WTC11 (cell line): ENCODE data around the gene CYP11A1. TPM values are rescaled to one million over a fixed set of nuclear protein-coding genes. Genes with fewer than 3 reads are reported as not detected.

ENCODE experiments used
- ATAC-seq: fragments of 200-7000 bp; cut with Tn5 transposase; 2 replicates; pipeline ENCODE4 v1.10.0; 2021; ENCODE audit warnings: mild to moderate bottlenecking, moderate library complexity
- CTCF ChIA-PET: fragments of 300-600 bp; sonication (Branson Sonifier 250); formaldehyde crosslinking; loops from one replicate; lab custom pipeline; 2021; ENCODE audit warnings: antibody characterized with exemption; lab: Charles Lee
- POLR2A ChIA-PET: fragments of 350-600 bp; sonication (Branson Sonifier 250); formaldehyde crosslinking; loops from one replicate; lab custom pipeline; 2021; ENCODE audit warnings: antibody characterized with exemption; lab: Charles Lee
- DNase-seq: peaks from one replicate; pipeline ENCODE4 v3.0.0; 2021; ENCODE audit warnings: low spot score
- H3K27ac Mint-ChIP-seq: 2 replicates; pipeline ENCODE4 v1.8.0; 2021; ENCODE audit warnings: mixed read lengths
- H3K27me3 Mint-ChIP-seq: 2 replicates; pipeline ENCODE4 v1.8.0; 2021; ENCODE audit warnings: low read depth, mild to moderate bottlenecking, moderate library complexity, mixed read lengths
- H3K36me3 Mint-ChIP-seq: 2 replicates; pipeline ENCODE4 v1.8.0; 2021; ENCODE audit warnings: mixed read lengths
- H3K4me1 Mint-ChIP-seq: 2 replicates; pipeline ENCODE4 v1.8.0; 2022; ENCODE audit warnings: mixed read lengths
- H3K4me3 Mint-ChIP-seq: 2 replicates; pipeline ENCODE4 v1.8.0; 2021; ENCODE audit warnings: mild to moderate bottlenecking, moderate library complexity, mixed read lengths
- H3K9me3 Mint-ChIP-seq: 2 replicates; pipeline ENCODE4 v1.8.0; 2021; ENCODE audit warnings: mixed read lengths
- ATF1 ChIP-seq: sonication (generic); formaldehyde crosslinking; IDR thresholded peaks from 2 replicates; pipeline ENCODE4 v1.8.1; 2023; ENCODE audit warnings: mild to moderate bottlenecking, moderate library complexity, missing genetic modification reagents
- ETV6 ChIP-seq: sonication (generic); formaldehyde crosslinking; IDR thresholded peaks from 2 replicates; pipeline ENCODE4 v1.8.1; 2022; ENCODE audit warnings: mild to moderate bottlenecking, missing genetic modification reagents
- FOXJ3 ChIP-seq: sonication (generic); formaldehyde crosslinking; IDR thresholded peaks from 2 replicates; pipeline ENCODE4 v1.9.0; 2021; ENCODE audit warnings: missing genetic modification reagents, mild to moderate bottlenecking, borderline replicate concordance
- FOXK1 ChIP-seq: sonication (generic); formaldehyde crosslinking; IDR thresholded peaks from 2 replicates; pipeline ENCODE4 v1.8.0; 2022; ENCODE audit warnings: mild to moderate bottlenecking, moderate library complexity, missing genetic modification reagents
- FOXP1 ChIP-seq: sonication (generic); formaldehyde crosslinking; IDR thresholded peaks from 2 replicates; pipeline ENCODE4 v1.8.0; 2022; ENCODE audit warnings: missing genetic modification reagents, mild to moderate bottlenecking, moderate library complexity, borderline replicate concordance
- JAZF1 ChIP-seq: fragments of 250-450 bp; sonication (Bioruptor Pico); IDR thresholded peaks from 2 replicates; pipeline ENCODE4 v1.9.0; 2021; ENCODE audit warnings: moderate library complexity, mild to moderate bottlenecking, inconsistent platforms
- NFYB ChIP-seq: sonication (generic); formaldehyde crosslinking; conservative IDR thresholded peaks from 2 replicates; pipeline ENCODE4 v1.8.0; 2022; ENCODE audit warnings: low read depth, missing genetic modification reagents
- OVOL2 ChIP-seq: fragments of 250-450 bp; sonication (Bioruptor Pico); IDR thresholded peaks from 2 replicates; pipeline ENCODE4 v1.9.0; 2021; ENCODE audit warnings: mild to moderate bottlenecking, borderline replicate concordance
- SOX15 ChIP-seq: fragments of 250-450 bp; sonication (Bioruptor Pico); IDR thresholded peaks from 2 replicates; pipeline ENCODE4 v1.9.0; 2021; ENCODE audit warnings: mild to moderate bottlenecking
- SP1 ChIP-seq: sonication (generic); formaldehyde crosslinking; conservative IDR thresholded peaks from 2 replicates; pipeline ENCODE4 v1.8.1; 2022; ENCODE audit warnings: missing genetic modification reagents
- ZNF219 ChIP-seq: sonication (generic); formaldehyde crosslinking; IDR thresholded peaks from 2 replicates; pipeline ENCODE4 v1.8.0; 2023; ENCODE audit warnings: missing genetic modification reagents, mild to moderate bottlenecking, borderline replicate concordance
- ZNF263 ChIP-seq: sonication (generic); formaldehyde crosslinking; IDR thresholded peaks from 2 replicates; pipeline ENCODE4 v1.8.1; 2022; ENCODE audit warnings: low read depth, mild to moderate bottlenecking, moderate library complexity, missing genetic modification reagents
- ZNF416 ChIP-seq: fragments of 250-450 bp; sonication (Bioruptor Pico); IDR thresholded peaks from 2 replicates; pipeline ENCODE4 v1.9.0; 2021; ENCODE audit warnings: mild to moderate bottlenecking, inconsistent platforms
- ZNF423 ChIP-seq: fragments of 250-450 bp; sonication (Bioruptor Pico); IDR thresholded peaks from 2 replicates; pipeline ENCODE4 v2.1.2; 2022; ENCODE audit warnings: mild to moderate bottlenecking, moderate library complexity
- total RNA-seq: library from RNA; stranded (reverse); gene quantifications from 3 replicates; pipeline ENCODE4 v1.2.3, GENCODE V29; 2021
- TF ChIP-seq, protein P1 (sequence below): sonication (generic); formaldehyde crosslinking; IDR thresholded peaks from 2 replicates; pipeline ENCODE4 v1.8.0; 2022; ENCODE audit warnings: mild to moderate bottlenecking, missing genetic modification reagents
- TF ChIP-seq, protein P2 (sequence below): sonication (generic); formaldehyde crosslinking; IDR thresholded peaks from 2 replicates; pipeline ENCODE4 v1.8.1; 2022; ENCODE audit warnings: mild to moderate bottlenecking, missing genetic modification reagents, moderate library complexity, borderline replicate concordance
- TF ChIP-seq, protein P3 (sequence below): fragments of 250-450 bp; sonication (Bioruptor Pico); IDR thresholded peaks from 2 replicates; pipeline ENCODE4 v1.9.0; 2021; ENCODE audit warnings: mild to moderate bottlenecking
- TF ChIP-seq, protein P4 (sequence below): fragments of 250-450 bp; sonication (Bioruptor Pico); IDR thresholded peaks from 2 replicates; pipeline ENCODE4 v1.9.0; 2021; ENCODE audit warnings: moderate library complexity, mild to moderate bottlenecking, inconsistent platforms, borderline replicate concordance
- TF ChIP-seq, protein P5 (sequence below): fragments of 250-450 bp; sonication (Bioruptor Pico); IDR thresholded peaks from 2 replicates; pipeline ENCODE4 v2.1.2; 2022; ENCODE audit warnings: mild to moderate bottlenecking, moderate library complexity
- TF ChIP-seq, protein P6 (sequence below): sonication (generic); formaldehyde crosslinking; IDR thresholded peaks from 2 replicates; pipeline ENCODE4 v1.8.0; 2023; ENCODE audit warnings: missing genetic modification reagents

The CYP11A1 gene
- total RNA-seq, 1 experiment from 2014 or later = 3.4 TPM

DNA sequence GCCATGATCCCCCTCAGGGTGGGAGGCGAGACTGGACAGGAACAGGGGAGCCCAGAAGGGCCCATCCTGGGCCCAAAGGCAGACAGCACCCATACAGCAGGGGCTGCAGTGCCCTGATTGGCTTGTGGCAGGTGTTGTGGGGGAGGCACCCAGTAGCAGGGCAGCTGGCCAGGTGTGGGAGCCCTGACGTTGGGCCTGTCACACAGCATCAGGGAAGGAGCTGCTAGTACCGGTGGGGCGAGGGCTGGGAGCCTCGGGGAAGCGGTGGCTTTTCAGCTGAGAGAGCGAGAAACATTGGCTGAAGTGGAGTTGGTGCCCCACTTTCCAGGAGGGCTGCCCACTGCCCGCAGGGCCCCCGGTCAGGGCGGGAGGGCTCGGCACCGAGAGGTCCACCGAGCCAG lies 19.7 kb upstream of the CYP11A1 start:
- CTCF ChIA-PET = interaction anchor here (0.6 to 4.2 kb wide), 3 partner anchors 13 to 52 kb away, joined by 3 to 38 read pairs (median 5); no protein-coding TSS in a partner anchor
- Mint-ChIP-seq H3K4me3 (no peak overlapping the region), H3K4me1 (peaks cover 16% of the 10 kb centered on the region)

DNA sequence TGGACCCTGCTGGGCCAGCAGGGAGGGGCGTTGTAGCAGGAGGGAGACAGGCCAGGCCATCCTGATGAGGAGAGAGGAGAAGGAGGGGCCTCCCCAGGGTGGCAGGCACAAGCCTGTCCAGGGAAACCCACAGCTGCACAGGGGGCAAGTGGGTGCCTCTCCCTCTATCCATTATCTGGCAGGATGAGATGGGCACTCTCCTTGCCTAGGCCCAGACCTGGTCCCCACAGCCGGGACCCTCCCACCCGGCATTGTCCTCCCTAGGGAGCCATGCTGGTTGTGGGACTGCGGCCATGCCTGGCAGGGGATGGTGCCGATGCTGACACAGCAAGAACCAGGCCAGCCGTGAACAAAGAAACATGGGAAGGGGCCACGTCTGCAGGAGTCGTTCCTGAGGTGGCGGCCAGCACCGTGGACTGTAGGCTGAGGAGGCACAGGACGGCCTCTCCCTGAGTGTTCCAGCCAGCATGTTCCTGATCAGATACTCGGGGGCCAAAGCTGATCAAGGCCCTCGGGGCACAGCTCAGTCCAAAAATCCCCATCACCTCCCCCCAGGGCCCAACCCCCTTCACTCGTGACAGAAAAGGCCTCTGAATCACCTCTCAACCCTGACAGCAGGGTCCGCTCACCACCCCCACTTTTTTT lies 19.2 kb upstream of the CYP11A1 start:
- H3K27ac Mint-ChIP-seq = no peak overlapping the region
- ChIA-PET CTCF (interaction anchor here (1.1 to 4.2 kb wide), 6 partner anchors 12 to 245 kb away, joined by 3 to 38 read pairs (median 4); no protein-coding TSS in a partner anchor), POLR2A (no interaction called here)
- H3K36me3 Mint-ChIP-seq = no peaks in the 10 kb centered on the region
- DNase-seq (no peak), ATAC-seq (no peak)
- no peaks in the 10 kb centered on the region for H3K9me3 Mint-ChIP-seq
- no peak overlapping the region for H3K4me3 Mint-ChIP-seq
- no peak for TF ChIP-seq SOX15 (CRISPR knock-in tag)
- no peak for TF ChIP-seq FOXK1 (CRISPR knock-in tag)
- TF ChIP-seq, protein P1, sequence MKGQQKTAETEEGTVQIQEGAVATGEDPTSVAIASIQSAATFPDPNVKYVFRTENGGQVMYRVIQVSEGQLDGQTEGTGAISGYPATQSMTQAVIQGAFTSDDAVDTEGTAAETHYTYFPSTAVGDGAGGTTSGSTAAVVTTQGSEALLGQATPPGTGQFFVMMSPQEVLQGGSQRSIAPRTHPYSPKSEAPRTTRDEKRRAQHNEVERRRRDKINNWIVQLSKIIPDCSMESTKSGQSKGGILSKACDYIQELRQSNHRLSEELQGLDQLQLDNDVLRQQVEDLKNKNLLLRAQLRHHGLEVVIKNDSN (CRISPR knock-in tag) = no peak
- no peak for TF ChIP-seq NFYB
- no peak for TF ChIP-seq ZNF219 (CRISPR knock-in tag)
- TF ChIP-seq, protein P2, sequence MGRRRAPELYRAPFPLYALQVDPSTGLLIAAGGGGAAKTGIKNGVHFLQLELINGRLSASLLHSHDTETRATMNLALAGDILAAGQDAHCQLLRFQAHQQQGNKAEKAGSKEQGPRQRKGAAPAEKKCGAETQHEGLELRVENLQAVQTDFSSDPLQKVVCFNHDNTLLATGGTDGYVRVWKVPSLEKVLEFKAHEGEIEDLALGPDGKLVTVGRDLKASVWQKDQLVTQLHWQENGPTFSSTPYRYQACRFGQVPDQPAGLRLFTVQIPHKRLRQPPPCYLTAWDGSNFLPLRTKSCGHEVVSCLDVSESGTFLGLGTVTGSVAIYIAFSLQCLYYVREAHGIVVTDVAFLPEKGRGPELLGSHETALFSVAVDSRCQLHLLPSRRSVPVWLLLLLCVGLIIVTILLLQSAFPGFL (CRISPR knock-in tag) = no peak
- peaks cover 16% of the 10 kb centered on the region for H3K4me1 Mint-ChIP-seq
- H3K27me3 Mint-ChIP-seq = no peaks in the 10 kb centered on the region

More for the DNA sequence above, 19.7 kb upstream of the CYP11A1 start:
- no peaks in the 10 kb centered on the region for H3K36me3 Mint-ChIP-seq
- POLR2A ChIA-PET = no interaction called here
- H3K9me3 Mint-ChIP-seq = no peaks in the 10 kb centered on the region
- no peak overlapping the region for H3K27ac Mint-ChIP-seq
- no peak for DNase-seq
- H3K27me3 Mint-ChIP-seq = no peaks in the 10 kb centered on the region
- no peak for TF ChIP-seq FOXJ3 (CRISPR knock-in tag)
- no peak for TF ChIP-seq OVOL2 (CRISPR knock-in tag)
- TF ChIP-seq ZNF263 = no peak
- TF ChIP-seq ETV6 (CRISPR knock-in tag) = no peak
- TF ChIP-seq JAZF1 = no peak
- TF ChIP-seq, protein P3, sequence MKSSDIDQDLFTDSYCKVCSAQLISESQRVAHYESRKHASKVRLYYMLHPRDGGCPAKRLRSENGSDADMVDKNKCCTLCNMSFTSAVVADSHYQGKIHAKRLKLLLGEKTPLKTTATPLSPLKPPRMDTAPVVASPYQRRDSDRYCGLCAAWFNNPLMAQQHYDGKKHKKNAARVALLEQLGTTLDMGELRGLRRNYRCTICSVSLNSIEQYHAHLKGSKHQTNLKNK (CRISPR knock-in tag) = no peak
- TF ChIP-seq, protein P4, sequence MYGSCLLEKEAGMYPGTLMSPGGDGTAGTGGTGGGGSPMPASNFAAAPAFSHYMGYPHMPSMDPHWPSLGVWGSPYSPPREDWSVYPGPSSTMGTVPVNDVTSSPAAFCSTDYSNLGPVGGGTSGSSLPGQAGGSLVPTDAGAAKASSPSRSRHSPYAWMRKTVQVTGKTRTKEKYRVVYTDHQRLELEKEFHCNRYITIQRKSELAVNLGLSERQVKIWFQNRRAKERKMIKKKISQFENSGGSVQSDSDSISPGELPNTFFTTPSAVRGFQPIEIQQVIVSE (CRISPR knock-in tag) = no peak
- TF ChIP-seq, protein P1 (CRISPR knock-in tag) = no peak
- TF ChIP-seq, protein P5, sequence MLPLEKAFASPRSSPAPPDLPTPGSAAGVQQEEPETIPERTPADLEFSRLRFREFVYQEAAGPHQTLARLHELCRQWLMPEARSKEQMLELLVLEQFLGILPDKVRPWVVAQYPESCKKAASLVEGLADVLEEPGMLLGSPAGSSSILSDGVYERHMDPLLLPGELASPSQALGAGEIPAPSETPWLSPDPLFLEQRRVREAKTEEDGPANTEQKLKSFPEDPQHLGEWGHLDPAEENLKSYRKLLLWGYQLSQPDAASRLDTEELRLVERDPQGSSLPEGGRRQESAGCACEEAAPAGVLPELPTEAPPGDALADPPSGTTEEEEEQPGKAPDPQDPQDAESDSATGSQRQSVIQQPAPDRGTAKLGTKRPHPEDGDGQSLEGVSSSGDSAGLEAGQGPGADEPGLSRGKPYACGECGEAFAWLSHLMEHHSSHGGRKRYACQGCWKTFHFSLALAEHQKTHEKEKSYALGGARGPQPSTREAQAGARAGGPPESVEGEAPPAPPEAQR = no peak
- TF ChIP-seq FOXP1 (CRISPR knock-in tag) = no peak
- no peak for ATAC-seq

DNA sequence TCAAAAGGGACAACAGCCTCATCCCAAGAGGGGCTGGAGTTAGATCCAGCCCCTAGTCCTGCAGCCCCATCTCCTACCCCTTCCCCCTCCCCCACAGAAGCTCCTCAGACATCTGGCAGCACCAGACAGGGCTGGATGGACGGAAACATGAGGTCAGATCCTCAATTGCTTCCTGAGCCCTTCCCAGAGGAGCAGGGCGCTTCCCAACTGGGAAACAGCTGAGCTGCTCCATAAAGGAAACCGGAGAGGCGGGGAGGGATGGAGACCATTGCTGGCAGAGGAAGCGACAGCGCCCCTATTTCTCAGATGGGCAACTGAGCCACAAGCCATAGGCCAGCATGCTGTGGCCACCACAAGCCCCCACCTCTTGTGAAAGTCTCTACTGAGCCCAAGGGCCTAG lies 18.3 kb upstream of the CYP11A1 start:
- ATAC-seq (no peak), DNase-seq (no peak)
- Mint-ChIP-seq H3K27ac (no peak overlapping the region), H3K27me3 (no peaks in the 10 kb centered on the region), H3K4me1 (peaks cover 16% of the 10 kb centered on the region), H3K4me3 (no peak overlapping the region), H3K36me3 (no peaks in the 10 kb centered on the region), H3K9me3 (no peaks in the 10 kb centered on the region)
- ChIA-PET CTCF (interaction anchor here (0.7 to 4.2 kb wide), 10 partner anchors 9 to 413 kb away, joined by 3 to 38 read pairs (median 4); no protein-coding TSS in a partner anchor), POLR2A (interaction anchor here (1.2 to 1.7 kb wide), 2 partner anchors 49 to 147 kb away, joined by 3 to 7 read pairs; partner anchors contain the start of gene SEMA7A)
- TF ChIP-seq ZNF416 (CRISPR knock-in tag) = no peak
- TF ChIP-seq ATF1 (CRISPR knock-in tag) = no peak
- no peak for TF ChIP-seq ZNF423
- TF ChIP-seq, protein P6, sequence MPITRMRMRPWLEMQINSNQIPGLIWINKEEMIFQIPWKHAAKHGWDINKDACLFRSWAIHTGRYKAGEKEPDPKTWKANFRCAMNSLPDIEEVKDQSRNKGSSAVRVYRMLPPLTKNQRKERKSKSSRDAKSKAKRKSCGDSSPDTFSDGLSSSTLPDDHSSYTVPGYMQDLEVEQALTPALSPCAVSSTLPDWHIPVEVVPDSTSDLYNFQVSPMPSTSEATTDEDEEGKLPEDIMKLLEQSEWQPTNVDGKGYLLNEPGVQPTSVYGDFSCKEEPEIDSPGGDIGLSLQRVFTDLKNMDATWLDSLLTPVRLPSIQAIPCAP (CRISPR knock-in tag) = no peak
- TF ChIP-seq ZNF263 = no peak
- TF ChIP-seq SP1 = no peak
